Measurements from ENCODE around the gene TRIM44.

Gene TRIM44

GRCh38 chr11:35683728-35684339, 21.3 kb downstream of the TRIM44 start:
- no peak for DNase-seq (ENCODE audit: low spot score)
- ChIA-PET CTCF (interaction anchor here (0.6 kb wide), 1 partner anchor 141 kb away, joined by 4 read pairs; no protein-coding TSS in a partner anchor), POLR2A (ENCODE audit: low non-redundant PET) (no interaction called here)
- no peak for TF ChIP-seq CTCF (conservative IDR thresholded peaks at IDR 0.05; ENCODE audit: low read depth)
- no peak overlapping the region for H3K27ac ChIP-seq

- ChIA-PET CTCF (interaction anchor here (0.7 kb wide), 1 partner anchor 571 kb away, joined by 11 read pairs; no protein-coding TSS in a partner anchor), POLR2A (ENCODE audit: low non-redundant PET) (no interaction called here)
- no peak overlapping the region for H3K27ac ChIP-seq
- no peak for DNase-seq (ENCODE audit: low spot score)
- TF ChIP-seq CTCF (conservative IDR thresholded peaks at IDR 0.05; ENCODE audit: low read depth), result no peak
Observed at GRCh38 chr11:35688023-35688422, 25.4 kb downstream of the TRIM44 start.

GRCh38 chr11:35689081-35689996, 26.8 kb downstream of the TRIM44 start:
- no peak for DNase-seq (ENCODE audit: low spot score)
- H3K27ac ChIP-seq, result no peak overlapping the region
- CTCF ChIA-PET, result no interaction called here
- POLR2A ChIA-PET (ENCODE audit: low non-redundant PET), result no interaction called here
- TF ChIP-seq CTCF (conservative IDR thresholded peaks at IDR 0.05; ENCODE audit: low read depth), result no peak

GRCh38 chr11:35702126-35702525, 39.6 kb downstream of the TRIM44 start:
- H3K27ac ChIP-seq, result no peak overlapping the region
- CTCF ChIA-PET, result no interaction called here
- POLR2A ChIA-PET (ENCODE audit: low non-redundant PET), result no interaction called here
- DNase-seq (ENCODE audit: low spot score), result no peak
- TF ChIP-seq CTCF (conservative IDR thresholded peaks at IDR 0.05; ENCODE audit: low read depth), result no peak

- CTCF ChIA-PET, result interaction anchor here (0.6 to 0.7 kb wide), 2 partner anchors 281 to 711 kb away, joined by 3 to 6 read pairs; no protein-coding TSS in a partner anchor
Observed at GRCh38 chr11:35709376-35709775, 46.8 kb downstream of the TRIM44 start.

More at GRCh38 chr11:35709376-35709775, 46.8 kb downstream of the TRIM44 start:
- POLR2A ChIA-PET (ENCODE audit: low non-redundant PET), result interaction anchor here (0.6 kb wide), 1 partner anchor 38 kb away, joined by 12 read pairs; no protein-coding TSS in a partner anchor
- H3K27ac ChIP-seq, result no peak overlapping the region
- no peak for DNase-seq (ENCODE audit: low spot score)
- TF ChIP-seq CTCF (conservative IDR thresholded peaks at IDR 0.05; ENCODE audit: low read depth), result no peak

All from RWPE1 (cell line).